Choroid plexus epithelial cell (primary cell): ENCODE measurements around the gene EPHA4.
A peak's percentile ranks its signal among the peaks of the same experiment; 100 is the strongest.

Source experiments
- DNase-seq: peaks from one replicate; pipeline ENCODE4 v3.0.0-alpha.2; 2010; ENCODE audit warnings: low read depth
- H3K4me3 ChIP-seq: 2 replicates; pipeline ENCODE4 v1.5.1; 2011; ENCODE audit warnings: low read depth, mild to moderate bottlenecking, control low read depth, low read length, moderate library complexity
- TF ChIP-seq, protein P1 (sequence below): conservative IDR thresholded peaks from 2 replicates; pipeline ENCODE4 v1.5.1; 2011; ENCODE audit warnings: low read depth, mild to moderate bottlenecking, control low read depth, inconsistent platforms, low read length, moderate library complexity

The EPHA4 gene

GRCh38 chr2:221600388-221600787 lies 28.3 kb upstream of the EPHA4 start:
- H3K4me3 ChIP-seq: no peak overlapping the region
- no peak for DNase-seq
- TF ChIP-seq, protein P1, sequence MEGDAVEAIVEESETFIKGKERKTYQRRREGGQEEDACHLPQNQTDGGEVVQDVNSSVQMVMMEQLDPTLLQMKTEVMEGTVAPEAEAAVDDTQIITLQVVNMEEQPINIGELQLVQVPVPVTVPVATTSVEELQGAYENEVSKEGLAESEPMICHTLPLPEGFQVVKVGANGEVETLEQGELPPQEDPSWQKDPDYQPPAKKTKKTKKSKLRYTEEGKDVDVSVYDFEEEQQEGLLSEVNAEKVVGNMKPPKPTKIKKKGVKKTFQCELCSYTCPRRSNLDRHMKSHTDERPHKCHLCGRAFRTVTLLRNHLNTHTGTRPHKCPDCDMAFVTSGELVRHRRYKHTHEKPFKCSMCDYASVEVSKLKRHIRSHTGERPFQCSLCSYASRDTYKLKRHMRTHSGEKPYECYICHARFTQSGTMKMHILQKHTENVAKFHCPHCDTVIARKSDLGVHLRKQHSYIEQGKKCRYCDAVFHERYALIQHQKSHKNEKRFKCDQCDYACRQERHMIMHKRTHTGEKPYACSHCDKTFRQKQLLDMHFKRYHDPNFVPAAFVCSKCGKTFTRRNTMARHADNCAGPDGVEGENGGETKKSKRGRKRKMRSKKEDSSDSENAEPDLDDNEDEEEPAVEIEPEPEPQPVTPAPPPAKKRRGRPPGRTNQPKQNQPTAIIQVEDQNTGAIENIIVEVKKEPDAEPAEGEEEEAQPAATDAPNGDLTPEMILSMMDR: no peak

DNA sequence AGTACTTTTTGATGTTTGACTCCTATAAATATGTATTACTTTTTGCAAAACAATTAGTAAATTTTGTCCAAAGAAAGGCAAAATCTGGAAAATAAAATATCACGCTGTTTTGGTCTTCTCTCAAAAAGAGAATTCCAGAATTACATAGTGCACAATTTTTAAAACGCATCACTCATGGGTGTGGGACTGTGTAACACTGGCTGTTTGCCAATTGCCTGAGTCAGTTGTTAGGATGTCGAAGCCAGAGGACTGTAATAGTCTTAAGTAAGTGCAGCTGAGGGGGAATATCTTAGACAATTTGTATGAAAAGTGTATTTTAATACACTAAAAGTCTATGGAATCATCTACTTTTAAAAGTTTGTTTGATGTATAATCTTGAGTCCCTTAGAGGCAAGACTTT lies 24.1 kb upstream of the EPHA4 start:
- no peak overlapping the region for H3K4me3 ChIP-seq
- TF ChIP-seq, protein P1: no peak
- DNase-seq: peak; percentile 18

GRCh38 chr2:221590861-221591365 lies 18.8 kb upstream of the EPHA4 start:
- H3K4me3 ChIP-seq: no peak overlapping the region
- TF ChIP-seq, protein P1: no peak
- no peak for DNase-seq

DNA sequence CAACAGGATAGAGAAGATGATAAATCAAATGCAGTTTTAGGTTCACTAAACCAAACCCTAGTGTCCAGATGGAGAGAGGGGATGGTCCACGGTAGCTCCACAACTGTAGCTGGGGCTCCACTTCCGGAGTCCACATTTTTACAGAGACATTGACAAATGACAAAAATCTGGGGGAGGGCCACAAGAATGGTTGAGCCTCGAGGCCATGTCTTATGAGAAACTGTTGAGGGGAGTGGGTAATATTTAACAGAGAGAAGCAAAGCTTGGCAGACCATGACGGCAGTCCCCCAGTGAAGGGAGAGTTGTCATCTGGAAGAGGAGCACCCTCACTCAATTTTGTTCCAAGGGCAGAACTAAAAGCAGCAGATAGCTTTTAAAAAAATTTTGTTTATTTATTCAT lies 17.6 kb upstream of the EPHA4 start:
- DNase-seq: no peak
- H3K4me3 ChIP-seq: no peak overlapping the region
- TF ChIP-seq, protein P1: no peak

GRCh38 chr2:221588306-221588985 lies 16.3 kb upstream of the EPHA4 start:
- DNase-seq: no peak
- TF ChIP-seq, protein P1: no peak
- H3K4me3 ChIP-seq: no peak overlapping the region

GRCh38 chr2:221581986-221582385 lies 9.9 kb upstream of the EPHA4 start:
- no peak overlapping the region for H3K4me3 ChIP-seq
- TF ChIP-seq, protein P1: no peak
- DNase-seq: no peak

DNA sequence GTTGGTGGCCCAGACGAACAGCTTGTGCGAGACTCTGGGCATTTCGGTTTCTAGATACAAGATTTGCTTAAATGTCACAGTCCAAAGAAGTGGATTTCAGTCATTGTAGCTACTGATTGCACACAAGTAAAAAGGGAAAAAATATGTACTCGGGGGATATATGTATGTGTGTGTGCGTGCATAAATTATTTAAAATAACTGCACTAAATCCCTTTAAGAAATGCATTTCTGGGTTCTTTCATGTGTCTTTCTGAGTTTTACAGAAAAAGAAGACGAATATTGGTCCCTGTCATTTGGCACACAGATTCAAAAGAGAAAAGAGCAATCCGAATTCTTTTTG lies 2.1 kb upstream of the EPHA4 start:
- peak overlapping the region; percentile 65 for H3K4me3 ChIP-seq

More for the DNA sequence above, 2.1 kb upstream of the EPHA4 start:
- no peak for DNase-seq
- TF ChIP-seq, protein P1: no peak
